ENCODE results near the gene KCNC1.

GRCh38 chr11:17827006-17827405 is 92.4 kb downstream of the KCNC1 start:
- TF ChIP-seq EZH2 (IDR thresholded peaks at IDR 0.05; ENCODE audit: borderline replicate concordance, insufficient read depth, low read length, poor library complexity, severe bottlenecking), result no peak
- TF ChIP-seq CTCF (IDR thresholded peaks at IDR 0.05; ENCODE audit: poor library complexity, severe bottlenecking), result peak; percentile 32
- no peak for TF ChIP-seq EP300 (conservative IDR thresholded peaks at IDR 0.05; ENCODE audit: poor library complexity, severe bottlenecking)
- no peak for TF ChIP-seq POLR2AphosphoS5 (IDR thresholded peaks at IDR 0.05)
- no peak for TF ChIP-seq TAF1 (IDR thresholded peaks at IDR 0.05; ENCODE audit: low read depth)
- TF ChIP-seq SMC3 (conservative IDR thresholded peaks at IDR 0.05; ENCODE audit: poor library complexity), result no peak
- TF ChIP-seq REST (IDR thresholded peaks at IDR 0.05; ENCODE audit: borderline replicate concordance), result no peak
- TF ChIP-seq RAD21 (conservative IDR thresholded peaks at IDR 0.05), result peak; percentile 43
- no peak for TF ChIP-seq MXI1 (conservative IDR thresholded peaks at IDR 0.05; ENCODE audit: poor library complexity, severe bottlenecking)
